Astrocyte of the spinal cord (primary cell): ENCODE measurements around the gene PHLDB2.

Experiments used
- DNase-seq: peaks from one replicate; pipeline ENCODE4 v3.0.0; 2011; ENCODE audit warnings: low read depth, low spot score
- H3K4me3 ChIP-seq: 2 replicates; pipeline ENCODE4 v1.5.1; 2011; ENCODE audit warnings: low read depth, mild to moderate bottlenecking, low read length, moderate library complexity
- in situ Hi-C: cut with HindIII; loops from 2 replicates; pipeline ENCODE4 v1.10.0; 2017; ENCODE audit warnings: low sequenced_read_pairs
- TF ChIP-seq, protein P1 (sequence below): IDR thresholded peaks from 2 replicates; pipeline ENCODE4 v1.5.1; 2012; ENCODE audit warnings: low read depth, mild to moderate bottlenecking, low read length, inconsistent platforms

The PHLDB2 gene

DNA sequence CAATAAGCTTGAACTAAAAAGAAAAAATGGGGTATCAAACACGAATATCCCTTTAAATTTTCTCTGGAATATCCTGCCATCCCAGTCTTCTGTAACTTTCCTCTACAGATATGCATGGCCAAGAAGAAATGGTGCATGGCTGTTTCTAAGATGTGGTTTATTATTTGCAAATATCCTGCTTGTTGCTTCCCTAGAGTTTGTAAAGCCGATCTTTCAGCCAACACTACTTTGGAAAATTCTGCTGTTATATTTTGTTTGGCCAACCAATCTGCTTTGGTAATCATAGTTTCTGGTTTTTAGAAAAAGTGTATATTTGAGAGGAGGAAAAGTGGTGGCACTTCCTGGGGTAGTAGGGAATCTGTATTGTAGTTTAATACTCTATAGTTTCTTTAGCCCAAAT lies 13.9 kb downstream of the PHLDB2 start:
- in situ Hi-C loops: no loop called here
- H3K4me3 ChIP-seq: no peak overlapping the region
- no peak for DNase-seq
- TF ChIP-seq, protein P1, sequence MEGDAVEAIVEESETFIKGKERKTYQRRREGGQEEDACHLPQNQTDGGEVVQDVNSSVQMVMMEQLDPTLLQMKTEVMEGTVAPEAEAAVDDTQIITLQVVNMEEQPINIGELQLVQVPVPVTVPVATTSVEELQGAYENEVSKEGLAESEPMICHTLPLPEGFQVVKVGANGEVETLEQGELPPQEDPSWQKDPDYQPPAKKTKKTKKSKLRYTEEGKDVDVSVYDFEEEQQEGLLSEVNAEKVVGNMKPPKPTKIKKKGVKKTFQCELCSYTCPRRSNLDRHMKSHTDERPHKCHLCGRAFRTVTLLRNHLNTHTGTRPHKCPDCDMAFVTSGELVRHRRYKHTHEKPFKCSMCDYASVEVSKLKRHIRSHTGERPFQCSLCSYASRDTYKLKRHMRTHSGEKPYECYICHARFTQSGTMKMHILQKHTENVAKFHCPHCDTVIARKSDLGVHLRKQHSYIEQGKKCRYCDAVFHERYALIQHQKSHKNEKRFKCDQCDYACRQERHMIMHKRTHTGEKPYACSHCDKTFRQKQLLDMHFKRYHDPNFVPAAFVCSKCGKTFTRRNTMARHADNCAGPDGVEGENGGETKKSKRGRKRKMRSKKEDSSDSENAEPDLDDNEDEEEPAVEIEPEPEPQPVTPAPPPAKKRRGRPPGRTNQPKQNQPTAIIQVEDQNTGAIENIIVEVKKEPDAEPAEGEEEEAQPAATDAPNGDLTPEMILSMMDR: no peak

- TF ChIP-seq, protein P1: no peak
- H3K4me3 ChIP-seq: no peak overlapping the region
- in situ Hi-C loops: no loop called here
- DNase-seq: peak; percentile 90
Observed at GRCh38 chr3:111874177-111874820, 15.2 kb downstream of the PHLDB2 start.

DNA sequence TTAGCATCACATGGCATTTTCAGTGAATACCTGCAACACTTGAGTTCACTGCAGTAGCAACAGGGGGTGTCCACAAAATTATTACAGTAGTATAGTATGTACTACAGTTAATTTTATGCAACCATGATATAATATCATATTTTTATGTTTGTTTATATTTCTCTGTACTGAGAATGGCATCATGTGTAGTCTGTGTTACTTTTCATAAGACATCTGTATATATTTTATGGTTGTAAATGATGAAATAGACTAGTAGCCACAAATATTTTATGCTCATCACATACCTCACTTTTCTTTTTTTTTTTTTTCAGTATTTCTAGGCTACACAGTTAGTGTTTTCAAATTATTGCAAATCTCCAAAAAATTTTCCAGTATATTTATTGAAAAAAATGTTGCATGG lies 22.4 kb downstream of the PHLDB2 start:
- no peak for DNase-seq
- no peak overlapping the region for H3K4me3 ChIP-seq
- TF ChIP-seq, protein P1: no peak
- in situ Hi-C loops: no loop called here

DNA sequence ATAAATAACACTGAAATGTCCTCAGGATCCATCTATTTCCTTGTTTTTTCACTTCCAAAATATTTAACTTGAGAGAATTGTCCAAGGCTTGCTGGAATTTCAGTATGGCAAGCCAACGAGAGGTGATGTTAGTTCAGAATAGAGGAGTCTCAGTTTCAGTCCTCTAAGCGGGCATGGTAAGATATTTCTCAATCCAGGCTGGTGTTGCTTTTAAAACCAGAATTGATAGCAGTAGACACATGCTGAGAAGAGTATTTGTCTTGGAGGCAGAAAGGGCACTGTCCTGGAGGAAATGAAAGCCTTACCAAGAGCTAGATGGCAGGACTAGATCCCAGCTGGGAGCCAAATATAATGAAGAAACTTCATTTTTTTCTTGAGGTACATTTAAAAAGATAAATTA lies 23.1 kb downstream of the PHLDB2 start:
- in situ Hi-C loops: no loop called here
- TF ChIP-seq, protein P1: no peak

DNA sequence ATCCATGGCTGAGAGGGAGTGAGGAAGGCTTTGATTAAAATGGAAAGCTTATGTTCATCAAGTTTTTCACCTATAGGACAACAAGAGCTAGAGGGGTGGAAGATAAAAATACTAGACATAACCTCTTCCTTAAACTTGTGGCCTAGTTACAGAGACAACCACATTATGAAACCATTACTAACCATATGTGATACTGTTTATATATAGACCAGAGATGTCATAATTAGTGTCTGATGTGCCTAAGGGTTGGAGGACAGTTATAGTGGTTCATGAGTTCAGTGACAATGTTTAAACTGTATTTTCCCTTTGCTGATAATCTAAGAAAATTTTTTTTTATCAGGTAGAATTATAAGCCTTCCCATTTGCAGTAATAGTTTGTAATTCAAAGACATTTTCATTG lies 23.7 kb downstream of the PHLDB2 start:
- in situ Hi-C loops: no loop called here
- H3K4me3 ChIP-seq: no peak overlapping the region
- DNase-seq: no peak
- TF ChIP-seq, protein P1: no peak

More for the DNA sequence above, 23.1 kb downstream of the PHLDB2 start:
- H3K4me3 ChIP-seq: no peak overlapping the region
- no peak for DNase-seq

- TF ChIP-seq, protein P1: no peak
- H3K4me3 ChIP-seq: no peak overlapping the region
- in situ Hi-C loops: no loop called here
- DNase-seq: no peak
Observed at GRCh38 chr3:111884411-111885018, 25.4 kb downstream of the PHLDB2 start.
